ENCODE data around the gene ACOT8. TPM values are rescaled to one million over a fixed set of nuclear protein-coding genes. Genes with fewer than 3 reads are reported as not detected.

ACOT8 gene
- total and polyA plus RNA-seq, 9 of the 15 experiments (the other 6 are each of a cell fraction or from before 2014, with no cell fraction given) = 8.2 to 46.7 (median 20.7) TPM

DNA sequence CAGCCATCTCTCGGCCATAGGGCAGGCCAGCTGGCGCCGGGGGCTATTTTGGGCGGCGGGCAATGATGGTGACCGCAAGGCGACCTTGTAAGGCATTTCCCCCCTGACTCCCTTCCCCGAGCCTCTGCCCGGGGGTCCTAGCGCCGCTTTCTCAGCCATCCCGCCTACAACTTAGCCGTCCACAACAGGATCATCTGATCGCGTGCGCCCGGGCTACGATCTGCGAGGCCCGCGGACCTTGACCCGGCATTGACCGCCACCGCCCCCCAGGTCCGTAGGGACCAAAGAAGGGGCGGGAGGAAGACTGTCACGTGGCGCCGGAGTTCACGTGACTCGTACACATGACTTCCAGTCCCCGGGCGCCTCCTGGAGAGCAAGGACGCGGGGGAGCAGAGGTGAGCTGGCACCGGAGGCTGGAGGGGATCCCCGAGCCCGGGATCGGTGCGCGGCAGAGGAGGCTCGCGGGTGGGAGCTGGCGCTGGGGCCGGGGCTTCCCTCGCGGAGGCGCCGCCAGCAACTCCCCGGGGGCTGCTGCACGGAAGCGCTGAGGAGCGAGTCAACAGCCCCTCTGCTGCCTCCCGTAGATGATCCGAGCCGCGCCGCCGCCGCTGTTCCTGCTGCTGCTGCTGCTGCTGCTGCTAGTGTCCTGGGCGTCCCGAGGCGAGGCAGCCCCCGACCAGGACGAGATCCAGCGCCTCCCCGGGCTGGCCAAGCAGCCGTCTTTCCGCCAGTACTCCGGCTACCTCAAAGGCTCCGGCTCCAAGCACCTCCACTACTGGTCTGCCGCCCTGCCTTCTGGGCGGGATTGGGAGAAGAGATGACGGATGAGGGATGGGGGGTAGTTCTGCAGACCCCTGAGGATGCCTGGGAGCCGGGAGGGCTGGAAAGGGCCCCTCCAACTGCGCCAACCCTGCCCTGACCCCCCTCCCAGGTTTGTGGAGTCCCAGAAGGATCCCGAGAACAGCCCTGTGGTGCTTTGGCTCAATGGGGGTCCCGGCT lies 34.1 kb upstream of the ACOT8 start, which contains the start of the genes CTSA and NEURL2 (continued):
- 0 out of 2 replicates have a peak, but pooled peaks have one; percentile 51 for TF ChIP-seq RBM14 (IDR thresholded peaks at IDR 0.05; ENCODE audit: borderline replicate concordance, insufficient read depth, low read depth, low read length)
- no peak for TF ChIP-seq ZNF274 (IDR thresholded peaks at IDR 0.05; ENCODE audit: borderline replicate concordance, low read depth, low read length)
- TF ChIP-seq ZBTB8A (IDR thresholded peaks at IDR 0.05; ENCODE audit: partially characterized antibody) = no peak
- peak; percentile 55 for TF ChIP-seq SOX6 (IDR thresholded peaks at IDR 0.05)
- peak; percentile 66 for TF ChIP-seq CREM (IDR thresholded peaks at IDR 0.05; ENCODE audit: low read depth)
- peak; percentile 65; the same call in 1 of the 2 replicates for TF ChIP-seq SUPT5H (IDR thresholded peaks at IDR 0.05)
- peak; percentile 44 for TF ChIP-seq ZNF431 (CRISPR knock-in tag; IDR thresholded peaks at IDR 0.05)
- TF ChIP-seq CAMTA2 (CRISPR knock-in tag; conservative IDR thresholded peaks at IDR 0.05) = no peak
- TF ChIP-seq, protein P1, sequence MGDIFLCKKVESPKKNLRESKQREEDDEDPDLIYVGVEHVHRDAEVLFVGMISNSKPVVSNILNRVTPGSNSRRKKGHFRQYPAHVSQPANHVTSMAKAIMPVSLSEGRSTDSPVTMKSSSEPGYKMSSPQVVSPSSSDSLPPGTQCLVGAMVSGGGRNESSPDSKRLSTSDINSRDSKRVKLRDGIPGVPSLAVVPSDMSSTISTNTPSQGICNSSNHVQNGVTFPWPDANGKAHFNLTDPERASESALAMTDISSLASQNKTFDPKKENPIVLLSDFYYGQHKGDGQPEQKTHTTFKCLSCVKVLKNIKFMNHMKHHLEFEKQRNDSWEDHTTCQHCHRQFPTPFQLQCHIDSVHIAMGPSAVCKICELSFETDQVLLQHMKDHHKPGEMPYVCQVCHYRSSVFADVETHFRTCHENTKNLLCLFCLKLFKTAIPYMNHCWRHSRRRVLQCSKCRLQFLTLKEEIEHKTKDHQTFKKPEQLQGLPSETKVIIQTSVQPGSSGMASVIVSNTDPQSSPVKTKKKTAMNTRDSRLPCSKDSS (IDR thresholded peaks at IDR 0.05; ENCODE audit: low read depth, partially characterized antibody) = no peak
- TF ChIP-seq RCOR1 (IDR thresholded peaks at IDR 0.05; ENCODE audit: borderline replicate concordance in 1 of 2, low read depth in 2 of 2, low read length in 2 of 2) = peak in 1 of 2 experiments; percentile 83; a peak in 2 of 4 replicates
- TF ChIP-seq MED1 (CRISPR knock-in tag; IDR thresholded peaks at IDR 0.05; ENCODE audit: borderline replicate concordance) = no peak
- TF ChIP-seq, protein P2, sequence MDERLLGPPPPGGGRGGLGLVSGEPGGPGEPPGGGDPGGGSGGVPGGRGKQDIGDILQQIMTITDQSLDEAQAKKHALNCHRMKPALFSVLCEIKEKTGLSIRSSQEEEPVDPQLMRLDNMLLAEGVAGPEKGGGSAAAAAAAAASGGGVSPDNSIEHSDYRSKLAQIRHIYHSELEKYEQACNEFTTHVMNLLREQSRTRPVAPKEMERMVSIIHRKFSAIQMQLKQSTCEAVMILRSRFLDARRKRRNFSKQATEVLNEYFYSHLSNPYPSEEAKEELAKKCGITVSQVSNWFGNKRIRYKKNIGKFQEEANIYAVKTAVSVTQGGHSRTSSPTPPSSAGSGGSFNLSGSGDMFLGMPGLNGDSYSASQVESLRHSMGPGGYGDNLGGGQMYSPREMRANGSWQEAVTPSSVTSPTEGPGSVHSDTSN (CRISPR knock-in tag; IDR thresholded peaks at IDR 0.05; ENCODE audit: low read depth) = no peak
- TF ChIP-seq, protein P2 (tag; conservative IDR thresholded peaks at IDR 0.05; ENCODE audit: low read depth) = no peak
- TF ChIP-seq, protein P3, sequence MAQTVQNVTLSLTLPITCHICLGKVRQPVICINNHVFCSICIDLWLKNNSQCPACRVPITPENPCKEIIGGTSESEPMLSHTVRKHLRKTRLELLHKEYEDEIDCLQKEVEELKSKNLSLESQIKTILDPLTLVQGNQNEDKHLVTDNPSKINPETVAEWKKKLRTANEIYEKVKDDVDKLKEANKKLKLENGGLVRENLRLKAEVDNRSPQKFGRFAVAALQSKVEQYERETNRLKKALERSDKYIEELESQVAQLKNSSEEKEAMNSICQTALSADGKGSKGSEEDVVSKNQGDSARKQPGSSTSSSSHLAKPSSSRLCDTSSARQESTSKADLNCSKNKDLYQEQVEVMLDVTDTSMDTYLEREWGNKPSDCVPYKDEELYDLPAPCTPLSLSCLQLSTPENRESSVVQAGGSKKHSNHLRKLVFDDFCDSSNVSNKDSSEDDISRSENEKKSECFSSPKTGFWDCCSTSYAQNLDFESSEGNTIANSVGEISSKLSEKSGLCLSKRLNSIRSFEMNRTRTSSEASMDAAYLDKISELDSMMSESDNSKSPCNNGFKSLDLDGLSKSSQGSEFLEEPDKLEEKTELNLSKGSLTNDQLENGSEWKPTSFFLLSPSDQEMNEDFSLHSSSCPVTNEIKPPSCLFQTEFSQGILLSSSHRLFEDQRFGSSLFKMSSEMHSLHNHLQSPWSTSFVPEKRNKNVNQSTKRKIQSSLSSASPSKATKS (CRISPR knock-in tag; IDR thresholded peaks at IDR 0.05) = no peak
- no peak for TF ChIP-seq TEAD2 (tag; IDR thresholded peaks at IDR 0.05)
- no peak for TF ChIP-seq ELF2 (CRISPR knock-in tag; IDR thresholded peaks at IDR 0.05)
- TF ChIP-seq DPF2 (IDR thresholded peaks at IDR 0.05) = peak; percentile 35; the same call in 1 of the 2 replicates
- TF ChIP-seq FIP1L1 (IDR thresholded peaks at IDR 0.05; ENCODE audit: low read depth, low read length, poor library complexity, severe bottlenecking) = peak; percentile 67
- TF ChIP-seq ZNF561 (CRISPR knock-in tag; conservative IDR thresholded peaks at IDR 0.05) = no peak
- no peak for TF ChIP-seq YBX1 (IDR thresholded peaks at IDR 0.05)
- TF ChIP-seq, protein P4, sequence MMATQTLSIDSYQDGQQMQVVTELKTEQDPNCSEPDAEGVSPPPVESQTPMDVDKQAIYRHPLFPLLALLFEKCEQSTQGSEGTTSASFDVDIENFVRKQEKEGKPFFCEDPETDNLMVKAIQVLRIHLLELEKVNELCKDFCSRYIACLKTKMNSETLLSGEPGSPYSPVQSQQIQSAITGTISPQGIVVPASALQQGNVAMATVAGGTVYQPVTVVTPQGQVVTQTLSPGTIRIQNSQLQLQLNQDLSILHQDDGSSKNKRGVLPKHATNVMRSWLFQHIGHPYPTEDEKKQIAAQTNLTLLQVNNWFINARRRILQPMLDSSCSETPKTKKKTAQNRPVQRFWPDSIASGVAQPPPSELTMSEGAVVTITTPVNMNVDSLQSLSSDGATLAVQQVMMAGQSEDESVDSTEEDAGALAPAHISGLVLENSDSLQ (IDR thresholded peaks at IDR 0.05) = no peak

Data from K562 (cell line).